ENCODE measurements around the gene POTEJ.
"Not testable (repeated sequence)": the region's sequence is repeated elsewhere in the genome, so short reads cannot be mapped to it uniquely, and the experiment has no call there.

The POTEJ gene

DNA sequence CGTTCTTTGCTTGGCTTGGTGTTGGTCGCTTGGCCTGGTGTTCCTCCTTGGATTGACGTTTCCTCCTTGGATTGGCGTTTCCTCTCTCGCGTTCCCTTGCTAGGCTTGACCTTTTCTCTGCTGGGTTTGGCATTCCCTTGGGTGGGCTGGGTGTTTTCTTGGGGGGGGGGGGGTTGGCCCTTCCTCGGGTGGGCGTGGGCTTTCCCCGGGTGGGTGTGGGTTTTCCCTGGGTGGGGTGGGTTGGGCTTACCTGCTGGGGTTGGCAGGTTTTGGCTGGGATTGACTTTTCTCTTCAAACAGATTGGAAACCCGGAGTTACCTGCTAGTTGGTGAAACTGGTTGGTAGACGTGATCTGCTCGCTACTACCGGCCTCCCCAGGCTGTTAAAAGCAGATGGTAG is at the start of gene POTEJ:
TSS of gene POTEJ (plus strand) at position 301 of the 400 bp plus-strand sequence. CDS start at position 394, 93 bp downstream.
- DNase-seq: not testable (repeated sequence)

- DNase-seq: not testable (repeated sequence)
These were observed 45.1 kb upstream of the POTEJ start for GRCh38 chr2:130566165-130566564.

DNA sequence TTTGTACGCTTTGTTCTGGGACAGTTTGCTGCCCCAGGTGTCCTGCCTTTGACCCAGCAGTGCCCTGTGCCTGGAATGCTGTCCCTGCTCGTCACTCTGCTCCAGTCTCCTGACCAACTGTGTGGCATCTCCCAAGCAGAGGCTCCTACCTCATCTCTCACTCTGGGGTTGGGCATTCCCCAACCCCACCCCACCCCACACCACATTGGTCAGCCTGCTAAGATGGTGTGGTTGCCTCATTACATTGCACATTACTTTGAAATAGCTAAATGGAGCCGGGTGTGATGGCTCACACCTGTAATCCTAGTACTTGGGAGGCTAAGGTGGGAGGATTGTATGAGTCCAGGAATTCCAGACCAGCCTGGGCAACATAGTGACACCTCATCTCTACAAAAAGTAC is 39.3 kb upstream of the POTEJ start:
- DNase-seq: not testable (repeated sequence)

- not testable (repeated sequence) for DNase-seq
These were observed 37.0 kb upstream of the POTEJ start for GRCh38 chr2:130574230-130574629.

DNA sequence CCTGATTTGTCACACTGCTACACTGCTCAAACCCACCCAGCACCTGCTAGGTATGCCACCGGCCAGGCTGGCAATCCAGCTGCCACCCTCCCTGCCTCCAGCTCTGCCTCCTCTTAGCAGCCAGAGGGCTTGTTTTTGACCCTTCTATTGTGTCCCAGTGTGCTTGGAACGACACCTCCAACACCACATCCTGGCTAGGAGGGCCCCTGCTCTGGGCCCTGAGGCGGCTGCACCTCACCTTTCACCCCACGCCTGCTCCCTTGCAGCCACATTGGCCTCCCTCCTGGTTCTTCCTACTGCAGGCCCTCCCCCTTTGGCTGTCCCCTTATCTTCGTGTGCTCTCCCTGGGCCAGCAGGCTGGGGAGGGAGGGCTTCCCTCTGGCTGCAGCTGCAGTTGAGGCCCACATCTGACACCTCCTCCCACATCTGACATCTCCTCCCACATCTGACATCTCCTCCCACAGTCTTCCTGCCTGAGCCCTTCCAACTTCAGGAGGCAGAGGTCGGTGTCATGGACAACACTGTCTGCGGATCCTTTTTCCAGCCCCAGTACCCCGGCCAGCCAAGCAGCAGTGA is 34.9 kb upstream of the POTEJ start:
- DNase-seq: not testable (repeated sequence)

DNA sequence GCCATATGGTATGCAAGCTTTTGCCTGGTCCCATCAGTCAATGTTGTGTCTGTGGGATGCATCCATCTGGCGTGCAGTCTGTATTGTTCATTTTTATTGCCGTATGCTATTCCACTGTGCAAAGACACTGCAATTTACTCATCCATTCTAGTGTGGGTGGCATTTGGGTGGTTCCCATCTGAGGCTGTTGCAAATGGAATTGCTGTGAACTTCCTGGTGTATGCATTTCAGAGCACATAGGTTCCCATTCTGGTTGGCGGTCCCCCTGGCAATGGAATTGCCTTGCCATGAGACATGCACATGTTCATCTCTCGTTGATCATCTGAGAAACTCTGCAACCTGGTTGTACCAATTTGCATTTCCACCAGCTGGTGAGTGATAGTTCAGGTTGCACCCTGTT is 33.7 kb upstream of the POTEJ start:
- DNase-seq: not testable (repeated sequence)

GRCh38 chr2:130579121-130579520 is 32.1 kb upstream of the POTEJ start:
- not testable (repeated sequence) for DNase-seq

GRCh38 chr2:130581491-130581890 is 29.7 kb upstream of the POTEJ start:
- DNase-seq: not testable (repeated sequence)

GRCh38 chr2:130582970-130583369 is 28.3 kb upstream of the POTEJ start:
- not testable (repeated sequence) for DNase-seq

- DNase-seq: not testable (repeated sequence)
These were observed 27.7 kb upstream of the POTEJ start for GRCh38 chr2:130583582-130583981.

DNA sequence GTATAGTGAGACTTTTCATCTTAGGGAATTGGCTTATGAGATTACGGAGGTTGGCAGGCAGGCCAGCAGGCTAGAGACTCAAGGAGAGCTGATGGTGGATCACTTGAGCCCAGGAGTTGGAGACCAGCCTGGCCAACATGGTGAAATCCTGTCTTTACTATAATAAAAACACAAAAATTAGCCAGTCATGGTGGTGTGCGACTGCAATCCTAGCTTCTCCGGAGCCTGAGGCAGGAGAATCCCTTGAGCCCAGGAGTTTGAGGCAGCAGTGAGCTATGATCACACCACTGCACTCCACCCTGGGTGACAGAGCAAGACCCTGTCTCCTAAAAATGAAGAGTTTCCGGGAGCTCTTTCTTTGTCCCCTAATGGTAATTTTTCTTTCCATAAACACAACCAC is 26.5 kb upstream of the POTEJ start:
- DNase-seq: not testable (repeated sequence)

GRCh38 chr2:130588688-130589458 is 22.4 kb upstream of the POTEJ start:
- DNase-seq: not testable (repeated sequence)

GRCh38 chr2:130590170-130590841 is 20.9 kb upstream of the POTEJ start:
- DNase-seq: not testable (repeated sequence)

GRCh38 chr2:130590842-130591359 is 20.3 kb upstream of the POTEJ start:
- DNase-seq: not testable (repeated sequence)

DNA sequence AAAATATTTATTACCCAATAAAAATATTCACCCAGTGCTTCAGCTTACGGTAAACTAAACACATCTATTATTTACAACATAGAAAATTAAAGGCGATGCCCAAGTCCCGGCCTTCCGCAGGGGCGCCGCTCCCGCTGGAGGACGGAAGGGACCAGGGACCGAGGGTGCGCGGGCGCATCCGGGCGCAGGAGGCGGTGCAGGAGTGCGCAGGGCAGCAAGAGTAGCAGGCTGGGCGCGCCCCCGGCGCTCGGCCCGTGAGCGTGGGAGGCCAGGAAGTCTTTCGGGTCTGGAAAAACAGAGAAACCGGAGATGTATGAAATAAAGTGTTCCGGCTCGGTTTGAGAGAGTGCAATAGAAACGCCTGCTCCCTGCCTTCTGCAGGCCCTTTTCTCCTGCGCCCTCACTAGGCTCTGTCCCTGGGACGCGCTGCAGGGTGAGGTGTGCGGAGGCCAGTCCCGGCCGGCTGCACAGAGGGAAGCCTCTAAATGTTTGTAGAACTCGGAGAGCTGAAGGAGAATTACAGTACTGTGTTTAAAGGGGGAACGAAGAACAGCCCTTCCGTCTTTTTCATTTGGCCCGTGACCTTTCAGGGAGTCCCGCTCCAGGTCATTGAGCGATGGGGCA is 18.3 kb upstream of the POTEJ start:
- DNase-seq: not testable (repeated sequence)

GRCh38 chr2:130594011-130594410 is 17.2 kb upstream of the POTEJ start:
- DNase-seq: not testable (repeated sequence)

DNA sequence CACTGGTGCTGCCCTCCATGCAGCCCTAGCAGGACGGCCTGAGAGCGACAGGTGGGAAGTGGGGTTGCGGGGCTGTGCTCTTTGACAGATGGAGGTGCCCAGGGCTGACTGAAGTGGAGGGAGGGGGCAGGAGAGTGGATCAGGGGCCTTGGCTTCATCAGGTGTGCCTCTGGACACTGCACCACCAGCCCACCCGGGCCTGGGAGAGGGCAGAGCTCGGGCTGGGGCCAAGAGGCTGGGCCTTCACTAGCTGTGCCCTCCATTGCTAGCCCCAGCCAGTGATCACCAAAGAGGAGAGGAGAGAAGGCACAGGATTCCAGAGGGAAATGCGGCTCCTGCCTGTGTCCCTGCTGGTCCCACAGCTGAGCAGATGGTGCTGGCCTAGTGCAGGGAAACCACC is 14.5 kb upstream of the POTEJ start:
- not testable (repeated sequence) for DNase-seq

GRCh38 chr2:130597994-130598393 is 13.2 kb upstream of the POTEJ start:
- not testable (repeated sequence) for DNase-seq

GRCh38 chr2:130598463-130598862 is 12.8 kb upstream of the POTEJ start:
- not testable (repeated sequence) for DNase-seq

GRCh38 chr2:130599393-130599792 is 11.8 kb upstream of the POTEJ start, which contains the start of gene CFC1:
Gene CFC1, minus strand, starts transcription at chr2:130599575. Its CDS starts 288 bp downstream, at chr2:130599287.
- not testable (repeated sequence) for DNase-seq

- not testable (repeated sequence) for DNase-seq
These were observed 11.3 kb upstream of the POTEJ start for GRCh38 chr2:130599926-130600325.

- DNase-seq: not testable (repeated sequence)
These were observed 9.5 kb upstream of the POTEJ start for GRCh38 chr2:130601648-130602302.
